ENCODE data around the gene MAB21L3.

- no peak for TF ChIP-seq CTCF (IDR thresholded peaks at IDR 0.05)
- TF ChIP-seq EZH2 (IDR thresholded peaks at IDR 0.05) = no peak
- no peak for TF ChIP-seq EZH2phosphoT487 (IDR thresholded peaks at IDR 0.05)
Observed at GRCh38 chr1:116126281-116126680, 15.1 kb downstream of the MAB21L3 start.
